SK-N-SH treated with all-trans-retinoic acid at 6 μM for 48 hours (cell line): ENCODE measurements around the gene POU5F2.

Source experiments
- ATAC-seq: fragments of 200-7000 bp; cut with Tn5 transposase; 3 replicates; pipeline ENCODE4 v1.9.1; 2020; ENCODE audit warnings: mild to moderate bottlenecking, moderate library complexity
- ARNTL ChIP-seq: fragments of 450-650 bp; formaldehyde crosslinking; IDR thresholded peaks from 2 replicates; pipeline ENCODE4 v1.5.0; 2020; ENCODE audit warnings: low read depth, mild to moderate bottlenecking, moderate library complexity, borderline replicate concordance
- CREB5 ChIP-seq: fragments of 250-450 bp; sonication (Bioruptor Pico); IDR thresholded peaks from 2 replicates; pipeline ENCODE4 v1.5.1; 2020; ENCODE audit warnings: low read depth, mild to moderate bottlenecking, moderate library complexity
- ISL1 ChIP-seq: fragments of 250-450 bp; sonication (Bioruptor Pico); IDR thresholded peaks from 2 replicates; pipeline ENCODE4 v2.1.2; 2022; ENCODE audit warnings: mild to moderate bottlenecking, moderate library complexity
- POU6F1 ChIP-seq: fragments of 250-450 bp; sonication (Bioruptor Pico); IDR thresholded peaks from 2 replicates; pipeline ENCODE4 v1.8.0; 2021; ENCODE audit warnings: low read depth, mild to moderate bottlenecking, moderate library complexity, borderline replicate concordance
- RARB ChIP-seq: fragments of 250-450 bp; sonication (Bioruptor Pico); IDR thresholded peaks from 2 replicates; pipeline ENCODE4 v1.8.0; 2021; ENCODE audit warnings: mild to moderate bottlenecking, moderate library complexity
- SNAI2 ChIP-seq: fragments of 250-450 bp; sonication (Bioruptor Pico); IDR thresholded peaks from 2 replicates; pipeline ENCODE4 v1.5.0; 2020; ENCODE audit warnings: mild to moderate bottlenecking, moderate library complexity
- TOX ChIP-seq: fragments of 250-450 bp; sonication (Bioruptor Pico); IDR thresholded peaks from 2 replicates; pipeline ENCODE4 v1.8.0; 2021; ENCODE audit warnings: mild to moderate bottlenecking, moderate library complexity, borderline replicate concordance
- TSHZ2 ChIP-seq: fragments of 250-450 bp; sonication (Bioruptor Pico); IDR thresholded peaks from 2 replicates; pipeline ENCODE4 v1.5.0; 2020; ENCODE audit warnings: mild to moderate bottlenecking, moderate library complexity
- ZC3H10 ChIP-seq: fragments of 250-450 bp; sonication (Bioruptor Pico); IDR thresholded peaks from 2 replicates; pipeline ENCODE4 v1.5.1; 2021; ENCODE audit warnings: mild to moderate bottlenecking, moderate library complexity
- ZFP3 ChIP-seq: fragments of 250-450 bp; sonication (Bioruptor Pico); IDR thresholded peaks from 2 replicates; pipeline ENCODE4 v1.5.0; 2020; ENCODE audit warnings: mild to moderate bottlenecking, moderate library complexity
- ZNF8 ChIP-seq: fragments of 450-650 bp; formaldehyde crosslinking; IDR thresholded peaks from 2 replicates; pipeline ENCODE4 v1.5.0; 2020; ENCODE audit warnings: mild to moderate bottlenecking, moderate library complexity
- TF ChIP-seq, protein P1 (sequence below): fragments of 250-450 bp; sonication (Bioruptor Pico); IDR thresholded peaks from 2 replicates; pipeline ENCODE4 v1.5.1; 2021; ENCODE audit warnings: mild to moderate bottlenecking, moderate library complexity
- TF ChIP-seq, protein P2 (sequence below): fragments of 250-450 bp; sonication (Bioruptor Pico); IDR thresholded peaks from 2 replicates; pipeline ENCODE4 v1.8.0; 2020; ENCODE audit warnings: mild to moderate bottlenecking, moderate library complexity, borderline replicate concordance

Gene POU5F2

DNA sequence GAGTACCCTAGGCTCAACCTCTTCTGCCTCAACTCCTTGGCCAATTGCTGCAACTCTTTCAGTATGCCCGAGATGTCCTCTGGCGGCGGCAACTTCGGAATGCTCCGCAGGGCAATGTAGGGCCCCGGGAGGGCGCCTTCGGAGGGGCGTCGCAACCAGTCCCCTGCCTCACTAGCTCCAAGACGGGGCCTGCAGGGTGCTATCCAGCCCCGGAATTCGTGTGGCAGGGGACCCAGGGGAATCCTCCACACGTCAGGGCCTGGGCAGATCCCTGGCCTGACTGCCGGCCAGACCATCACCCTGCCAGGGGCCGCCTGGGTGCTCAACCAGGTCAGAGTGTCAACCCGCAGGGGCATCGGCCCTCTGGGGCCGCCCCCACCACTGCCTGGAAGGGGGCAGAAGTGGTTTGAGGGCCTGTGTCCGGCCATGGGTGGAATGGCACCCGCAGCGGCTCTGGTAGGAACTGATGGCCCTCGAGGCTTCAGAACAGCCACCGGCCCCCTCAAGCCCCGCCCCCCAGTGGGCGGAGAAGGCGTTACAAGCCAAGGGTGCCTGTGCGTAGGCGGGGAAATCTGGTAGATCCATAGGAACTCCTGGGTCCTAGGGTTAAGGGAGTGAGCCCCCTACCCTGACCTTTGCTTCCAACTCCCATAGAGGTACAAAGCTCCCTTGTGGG, at the start of gene POU5F2:
Gene POU5F2, minus strand, starts transcription at position 465 of the 676 bp plus-strand sequence. Its CDS starts 37 bp downstream, at position 428.
- TF ChIP-seq CREB5 (CRISPR knock-in tag) (no peak), ZFP3 (CRISPR knock-in tag) (no peak)
- TF ChIP-seq, all 23 proteins: peak for 0
- no peak for ATAC-seq

DNA sequence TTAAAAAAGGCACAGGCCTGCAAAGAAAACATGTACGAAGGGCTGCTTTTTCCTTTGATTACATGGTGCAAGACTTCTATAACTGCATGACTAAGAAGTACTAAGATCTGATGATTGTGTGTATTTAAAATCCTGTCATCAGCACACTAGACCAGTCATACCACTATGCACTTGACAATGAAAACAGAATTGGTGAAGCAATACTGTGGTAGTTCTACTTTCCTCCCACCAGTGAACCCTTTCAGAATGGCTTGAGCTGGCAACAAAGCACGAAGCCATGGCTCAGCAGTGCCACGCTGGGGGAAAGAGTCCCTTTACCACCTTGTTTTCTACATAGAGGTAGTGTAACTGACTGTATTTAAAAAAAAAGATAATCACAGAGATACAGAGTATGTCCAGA, 49.0 kb upstream of the POU5F2 start:
- TF ChIP-seq, protein P1, sequence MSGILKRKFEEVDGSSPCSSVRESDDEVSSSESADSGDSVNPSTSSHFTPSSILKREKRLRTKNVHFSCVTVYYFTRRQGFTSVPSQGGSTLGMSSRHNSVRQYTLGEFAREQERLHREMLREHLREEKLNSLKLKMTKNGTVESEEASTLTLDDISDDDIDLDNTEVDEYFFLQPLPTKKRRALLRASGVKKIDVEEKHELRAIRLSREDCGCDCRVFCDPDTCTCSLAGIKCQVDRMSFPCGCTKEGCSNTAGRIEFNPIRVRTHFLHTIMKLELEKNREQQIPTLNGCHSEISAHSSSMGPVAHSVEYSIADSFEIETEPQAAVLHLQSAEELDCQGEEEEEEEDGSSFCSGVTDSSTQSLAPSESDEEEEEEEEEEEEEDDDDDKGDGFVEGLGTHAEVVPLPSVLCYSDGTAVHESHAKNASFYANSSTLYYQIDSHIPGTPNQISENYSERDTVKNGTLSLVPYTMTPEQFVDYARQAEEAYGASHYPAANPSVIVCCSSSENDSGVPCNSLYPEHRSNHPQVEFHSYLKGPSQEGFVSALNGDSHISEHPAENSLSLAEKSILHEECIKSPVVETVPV (CRISPR knock-in tag): no peak
- no peak for TF ChIP-seq ZFP3 (CRISPR knock-in tag)
- TF ChIP-seq ZNF8: no peak
- no peak for TF ChIP-seq TOX (CRISPR knock-in tag)
- ATAC-seq: no peak

GRCh38 chr5:93789173-93790067, 48.0 kb upstream of the POU5F2 start:
- TF ChIP-seq TOX (CRISPR knock-in tag): no peak
- TF ChIP-seq, protein P1 (CRISPR knock-in tag): no peak
- TF ChIP-seq TSHZ2 (CRISPR knock-in tag): no peak
- peak; percentile 84 for TF ChIP-seq ZNF8
- TF ChIP-seq ARNTL (CRISPR knock-in tag): no peak
- TF ChIP-seq POU6F1 (CRISPR knock-in tag): no peak
- no peak for TF ChIP-seq CREB5 (CRISPR knock-in tag)
- TF ChIP-seq ISL1 (CRISPR knock-in tag): peak; percentile 41
- TF ChIP-seq RARB (CRISPR knock-in tag): no peak
- no peak for TF ChIP-seq SNAI2
- TF ChIP-seq, protein P2, sequence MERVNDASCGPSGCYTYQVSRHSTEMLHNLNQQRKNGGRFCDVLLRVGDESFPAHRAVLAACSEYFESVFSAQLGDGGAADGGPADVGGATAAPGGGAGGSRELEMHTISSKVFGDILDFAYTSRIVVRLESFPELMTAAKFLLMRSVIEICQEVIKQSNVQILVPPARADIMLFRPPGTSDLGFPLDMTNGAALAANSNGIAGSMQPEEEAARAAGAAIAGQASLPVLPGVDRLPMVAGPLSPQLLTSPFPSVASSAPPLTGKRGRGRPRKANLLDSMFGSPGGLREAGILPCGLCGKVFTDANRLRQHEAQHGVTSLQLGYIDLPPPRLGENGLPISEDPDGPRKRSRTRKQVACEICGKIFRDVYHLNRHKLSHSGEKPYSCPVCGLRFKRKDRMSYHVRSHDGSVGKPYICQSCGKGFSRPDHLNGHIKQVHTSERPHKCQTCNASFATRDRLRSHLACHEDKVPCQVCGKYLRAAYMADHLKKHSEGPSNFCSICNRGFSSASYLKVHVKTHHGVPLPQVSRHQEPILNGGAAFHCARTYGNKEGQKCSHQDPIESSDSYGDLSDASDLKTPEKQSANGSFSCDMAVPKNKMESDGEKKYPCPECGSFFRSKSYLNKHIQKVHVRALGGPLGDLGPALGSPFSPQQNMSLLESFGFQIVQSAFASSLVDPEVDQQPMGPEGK (CRISPR knock-in tag): no peak
- TF ChIP-seq ZC3H10: no peak
- TF ChIP-seq, all 23 proteins: peak for 2
- peak; percentile 89 for ATAC-seq
